ENCODE results near the gene PLCL2. TPM values are rescaled to one million over a fixed set of nuclear protein-coding genes. Genes with fewer than 3 reads are reported as not detected.

The PLCL2 gene
- total RNA-seq, 1 experiment from 2014 or later = 32.1 TPM

GRCh38 chr3:17132286-17133115 lies 247.7 kb downstream of the PLCL2 start:
- Histone ChIP-seq H2AFZ (ENCODE audit: low read length) (no peak overlapping the region), H3K27ac (ENCODE audit: insufficient read length, low read depth, low read length) (no peak overlapping the region), H3K18ac (ENCODE audit: insufficient read length, low read depth, low read length) (no peak overlapping the region), H3K56ac (ENCODE audit: insufficient read length, low read depth, low read length) (no peak overlapping the region), H4K8ac (replicated peaks; ENCODE audit: insufficient read length, low read depth, low read length) (no peak overlapping the region), H3K4ac (ENCODE audit: low read depth, low read length) (no peak overlapping the region), H3K23ac (ENCODE audit: insufficient read length, low read depth, low read length) (no peak overlapping the region), H3K79me1 (ENCODE audit: insufficient read depth, low read depth, low read length, poor library complexity, severe bottlenecking) (no peaks in the 10 kb centered on the region), H2AK5ac (ENCODE audit: insufficient read length, low read length) (no peak overlapping the region), H2BK15ac (ENCODE audit: low read depth, low read length) (no peak overlapping the region), H4K91ac (ENCODE audit: insufficient read length, low read depth, low read length) (no peak overlapping the region), H2BK5ac (ENCODE audit: insufficient read length, low read length) (no peak overlapping the region), H4K5ac (ENCODE audit: insufficient read length, low read depth, low read length) (no peak overlapping the region), H3K79me2 (ENCODE audit: insufficient read depth, low read length) (no peaks in the 10 kb centered on the region), H2BK120ac (ENCODE audit: low read depth, low read length, poor library complexity, severe bottlenecking) (no peak overlapping the region), H3K27me3 (ENCODE audit: insufficient read depth, low read length) (no peaks in the 10 kb centered on the region), H3K14ac (ENCODE audit: insufficient read depth, low read length) (no peak overlapping the region), H3K9me3 (ENCODE audit: control insufficient read depth, low read depth, low read length) (no peaks in the 10 kb centered on the region), H3K4me2 (ENCODE audit: insufficient read depth, insufficient read length, low read length) (no peak overlapping the region), H3K23me2 (ENCODE audit: insufficient read length, low read depth, low read length, poor library complexity, severe bottlenecking) (no peaks in the 10 kb centered on the region), H3K4me1 (ENCODE audit: insufficient read depth, low read length) (no peaks in the 10 kb centered on the region), H2BK12ac (ENCODE audit: insufficient read length, low read depth, low read length) (no peak overlapping the region), H2BK20ac (ENCODE audit: low read depth, low read length, poor library complexity, severe bottlenecking) (no peak overlapping the region), H4K20me1 (ENCODE audit: control insufficient read depth, insufficient read depth, insufficient read length) (no peaks in the 10 kb centered on the region), H3K9ac (ENCODE audit: extremely low read depth, insufficient read length, low read length) (no peak overlapping the region), H3T11ph (ENCODE audit: low read length) (no peak overlapping the region)
- Mint-ChIP-seq H3K4me1 (no peaks in the 10 kb centered on the region), H3K27me3 (ENCODE audit: low read depth) (no peaks in the 10 kb centered on the region; the same call in none of the 2 replicates), H3K9me3 (peaks cover 9 to 16% of the 10 kb centered on the region in 2 experiments; a peak in 4 of 5 replicates), H3K27ac (no peak overlapping the region), H3K36me3 (ENCODE audit: insufficient read depth in 1 of 3, low read depth in 3 of 3) (peaks cover 0 to 13% (median 0%) of the 10 kb centered on the region in 3 experiments; a peak in 3 of 7 replicates), H3K4me3 (no peak overlapping the region)
- no CpG with 5 or more reads among the region's 10 CpGs for WGBS (ENCODE audit: extremely low coverage, insufficient read length, low lambda C conversion rate)
- DNase-seq = no peak
- no peak for TF ChIP-seq CTCF (conservative IDR thresholded peaks at IDR 0.05)
